Astrocyte (in vitro differentiated cells and primary cell): ENCODE measurements around the gene PER3.

Experiments used
- EZH2 ChIP-seq: IDR thresholded peaks from 2 replicates; pipeline ENCODE4 v1.6.1; 2012; ENCODE audit warnings: mild to moderate bottlenecking, low read length, inconsistent platforms; ENCODE audit not compliant: insufficient read depth
- TF ChIP-seq, protein P1 (sequence below): IDR thresholded peaks from 2 replicates; pipeline ENCODE4 v1.5.1; 2011; ENCODE audit warnings: low read depth, mild to moderate bottlenecking, inconsistent platforms, low read length, moderate library complexity; ENCODE audit not compliant: insufficient read depth

DNA sequence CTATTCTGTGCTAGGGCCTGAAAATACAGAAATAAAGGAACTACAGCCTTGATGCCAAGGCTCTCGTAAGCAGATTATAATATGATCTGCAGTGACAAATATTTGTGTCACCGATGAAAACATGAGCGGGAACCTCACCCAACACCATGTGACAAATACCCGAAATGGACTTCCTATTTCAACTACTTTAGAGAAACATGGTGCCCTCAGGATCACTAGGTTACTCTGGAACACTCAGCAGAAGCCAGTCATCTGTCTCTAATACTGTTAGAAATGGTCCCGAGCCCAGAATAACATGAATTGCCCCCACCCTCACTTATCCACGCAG, 13.5 kb upstream of the PER3 start:
- TF ChIP-seq, protein P1, sequence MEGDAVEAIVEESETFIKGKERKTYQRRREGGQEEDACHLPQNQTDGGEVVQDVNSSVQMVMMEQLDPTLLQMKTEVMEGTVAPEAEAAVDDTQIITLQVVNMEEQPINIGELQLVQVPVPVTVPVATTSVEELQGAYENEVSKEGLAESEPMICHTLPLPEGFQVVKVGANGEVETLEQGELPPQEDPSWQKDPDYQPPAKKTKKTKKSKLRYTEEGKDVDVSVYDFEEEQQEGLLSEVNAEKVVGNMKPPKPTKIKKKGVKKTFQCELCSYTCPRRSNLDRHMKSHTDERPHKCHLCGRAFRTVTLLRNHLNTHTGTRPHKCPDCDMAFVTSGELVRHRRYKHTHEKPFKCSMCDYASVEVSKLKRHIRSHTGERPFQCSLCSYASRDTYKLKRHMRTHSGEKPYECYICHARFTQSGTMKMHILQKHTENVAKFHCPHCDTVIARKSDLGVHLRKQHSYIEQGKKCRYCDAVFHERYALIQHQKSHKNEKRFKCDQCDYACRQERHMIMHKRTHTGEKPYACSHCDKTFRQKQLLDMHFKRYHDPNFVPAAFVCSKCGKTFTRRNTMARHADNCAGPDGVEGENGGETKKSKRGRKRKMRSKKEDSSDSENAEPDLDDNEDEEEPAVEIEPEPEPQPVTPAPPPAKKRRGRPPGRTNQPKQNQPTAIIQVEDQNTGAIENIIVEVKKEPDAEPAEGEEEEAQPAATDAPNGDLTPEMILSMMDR: no peak
- TF ChIP-seq EZH2: no peak
